K562 (cell line): Measurements from ENCODE around the gene OPN1LW. TPM values are rescaled to one million over a fixed set of nuclear protein-coding genes. Genes with fewer than 3 reads are reported as not detected.

Experiments used
- ATAC-seq: fragments of 200-7000 bp; cut with Tn5 transposase; 3 replicates; pipeline ENCODE4 v1.9.1; 2020; ENCODE audit warnings: moderate library complexity
- BruUV-seq: library from RNA; stranded (reverse); fragments of 400-500 nt; replicated peaks from 2 replicates; lab custom pipeline; 2021; lab: Mats Ljungman, UMichigan
- CTCF ChIA-PET: fragments of 300-600 bp; formaldehyde crosslinking; extraction: SDS; loops from one replicate; lab custom pipeline; 2021; ENCODE audit warnings: low intra/inter-chr PET ratio; lab: Yijun Ruan, JAX
- POLR2A ChIA-PET: fragments of 300-600, 350-650 bp; sonication (Branson Sonifier 250); formaldehyde crosslinking; extraction: SDS; loops from one replicate; lab custom pipeline; 2021; ENCODE audit warnings: antibody characterized with exemption, inconsistent platforms; lab: Yijun Ruan, JAX
- DNase-seq, 4 experiments: peaks; one replicate each; pipeline versions ENCODE4 v3.0.0 to v3.0.0-alpha.2; 2011 to 2018; ENCODE audit warnings: low spot score in 3 of 4, mixed read lengths in 3 of 4; ENCODE audit errors: extremely low read depth in 1 of 4
- FAIRE-seq: peaks from 2 replicates; lab custom pipeline; 2011; peaks lifted over from hg19 to GRCh38; lab: Jason Lieb, UNC
- H2AFZ ChIP-seq: 2 replicates; pipeline ENCODE4 v1.6.0; 2011; ENCODE audit warnings: low read depth, low read length, control low read depth, inconsistent platforms
- H3K27ac ChIP-seq: fragments of 200-600 bp; 3 replicates; pipeline ENCODE4 v1.8.0; 2011; ENCODE audit warnings: low read depth, mild to moderate bottlenecking, control low read depth, inconsistent platforms, low read length, moderate library complexity, mixed read lengths; ENCODE audit errors: extremely low read depth
- H3K27me3 ChIP-seq, 2 experiments: fragments of 300-600 bp in 1 of 2; 2 replicates in 1 of 2; 3 replicates in 1 of 2; pipeline versions ENCODE4 v1.6.0 to v1.8.0; 2011; ENCODE audit warnings: inconsistent platforms in 2 of 2, low read length in 2 of 2, mild to moderate bottlenecking in 1 of 2, mixed read lengths in 1 of 2, moderate library complexity in 1 of 2; ENCODE audit not compliant: control insufficient read depth in 2 of 2, insufficient read depth in 2 of 2
- H3K36me3 ChIP-seq: fragments of 300-600 bp; 3 replicates; pipeline ENCODE4 v1.8.0; 2011; ENCODE audit warnings: mild to moderate bottlenecking, low read length, inconsistent platforms; ENCODE audit not compliant: control insufficient read depth, insufficient read depth
- H3K4me1 ChIP-seq, 2 experiments: fragments of 200-600 bp in 1 of 2; replicated peaks in 1 of 2; 2 replicates in 1 of 2; 3 replicates in 1 of 2; pipeline versions ENCODE4 v1.5.1 to v1.8.0; 2011; ENCODE audit warnings: inconsistent platforms in 2 of 2, low read length in 2 of 2, mild to moderate bottlenecking in 1 of 2, mixed read lengths in 1 of 2, moderate library complexity in 1 of 2; ENCODE audit not compliant: control insufficient read depth in 2 of 2, insufficient read depth in 2 of 2
- H3K4me2 ChIP-seq: 2 replicates; pipeline ENCODE4 v1.6.1; 2011; ENCODE audit warnings: low read length, control low read depth, inconsistent platforms, mixed read lengths; ENCODE audit not compliant: insufficient read depth
- H3K4me3 ChIP-seq: fragments of 200-600 bp; sonication (generic), shearing (Covaris generic); 2 replicates; pipeline ENCODE4 v1.5.1; 2016; ENCODE audit warnings: control low read depth, inconsistent platforms
- H3K79me2 ChIP-seq: fragments of 200-600 bp; 3 replicates; pipeline ENCODE4 v1.8.0; 2011; ENCODE audit warnings: low read length, inconsistent platforms; ENCODE audit not compliant: control insufficient read depth, insufficient read depth
- H3K9ac ChIP-seq, 2 experiments: 2 replicates each; pipeline versions ENCODE4 v1.6.0 to v1.6.1; 2011; ENCODE audit warnings: low read depth in 2 of 2, low read length in 2 of 2, control low read depth in 1 of 2, inconsistent platforms in 1 of 2, mild to moderate bottlenecking in 1 of 2, mixed read lengths in 1 of 2; ENCODE audit not compliant: insufficient read depth in 1 of 2
- H3K9me1 ChIP-seq: one replicate; pipeline ENCODE4 v1.6.0; 2011; ENCODE audit warnings: inconsistent platforms, mild to moderate bottlenecking, low read length, moderate library complexity; ENCODE audit not compliant: control insufficient read depth, insufficient read depth
- H3K9me3 ChIP-seq: replicated peaks from 2 replicates; pipeline ENCODE4 v1.5.1; 2011; ENCODE audit warnings: low read depth, low read length, inconsistent platforms; ENCODE audit not compliant: control insufficient read depth, insufficient read depth
- H4K20me1 ChIP-seq: replicated peaks from 2 replicates; pipeline ENCODE4 v1.6.1; 2011; ENCODE audit warnings: low read length, inconsistent platforms, mixed read lengths; ENCODE audit not compliant: control insufficient read depth, insufficient read depth
- CHCHD3 ChIP-seq: fragments of 250-450 bp; sonication (Bioruptor Pico); IDR thresholded peaks from 2 replicates; pipeline ENCODE4 v2.1.2; 2022; ENCODE audit warnings: mild to moderate bottlenecking
- CREB3L1 ChIP-seq: fragments of 450-650 bp; IDR thresholded peaks from 2 replicates; pipeline ENCODE4 v1.6.1; 2014; ENCODE audit warnings: low read depth, mild to moderate bottlenecking, moderate library complexity, borderline replicate concordance
- E2F8 ChIP-seq: fragments of 450-650 bp; IDR thresholded peaks from 2 replicates; pipeline ENCODE4 v1.7.1; 2018; ENCODE audit warnings: mild to moderate bottlenecking, low read depth; ENCODE audit not compliant: partially characterized antibody
- EGR1 ChIP-seq: fragments of 450-650 bp; conservative IDR thresholded peaks from 2 replicates; pipeline ENCODE4 v1.6.1; 2017; ENCODE audit warnings: mild to moderate bottlenecking
- ELF1 ChIP-seq: fragments of 200-800 bp; sonication (Bioruptor generic); IDR thresholded peaks from 2 replicates; pipeline ENCODE4 v1.6.1; 2016; ENCODE audit warnings: missing genetic modification characterization, missing compliant biosample characterization
- ELF2 ChIP-seq: fragments of 250-450 bp; sonication (Bioruptor Pico); IDR thresholded peaks from 2 replicates; pipeline ENCODE4 v1.5.0; 2021; ENCODE audit warnings: mild to moderate bottlenecking
- ETS1 ChIP-seq: conservative IDR thresholded peaks from 2 replicates; pipeline ENCODE4 v1.6.1; 2011; ENCODE audit warnings: low read depth, mild to moderate bottlenecking, low read length; ENCODE audit not compliant: control insufficient read depth
- PATZ1 ChIP-seq: fragments of 250-450 bp; sonication (Bioruptor Pico); IDR thresholded peaks from 2 replicates; pipeline ENCODE4 v1.5.0; 2020; ENCODE audit warnings: mild to moderate bottlenecking, borderline replicate concordance
- RFX1 ChIP-seq: fragments of 450-650 bp; IDR thresholded peaks from 2 replicates; pipeline ENCODE4 v1.6.1; 2016; ENCODE audit warnings: mild to moderate bottlenecking, moderate library complexity
- XRCC5 ChIP-seq: fragments of 200-400 bp; formaldehyde crosslinking; IDR thresholded peaks from 2 replicates; pipeline ENCODE4 v1.6.1; 2017; ENCODE audit warnings: low read depth, mild to moderate bottlenecking, low read length
- ZBTB7A ChIP-seq: IDR thresholded peaks from 2 replicates; pipeline ENCODE4 v1.6.1; 2011; ENCODE audit warnings: low read depth, mild to moderate bottlenecking, low read length, moderate library complexity, borderline replicate concordance; ENCODE audit not compliant: control insufficient read depth
- WGBS: fragments of 100-300 bp; shearing (Covaris generic); methylation state at CpG from one replicate; pipeline ENCODE4 v1.1.6; 2016; ENCODE audit warnings: low coverage, mixed read lengths; ENCODE audit not compliant: insufficient coverage; ENCODE audit errors: missing lambda C conversion rate; 5-methylcytosine and 5-hydroxymethylcytosine counted together
- in situ Hi-C: fragments of 300-500 bp; cut with MboI; formaldehyde crosslinking; loops from 4 replicates; pipeline ENCODE4 v1.15.0; 2018; ENCODE audit warnings: inconsistent platforms, mixed read lengths
- intact Hi-C: fragments of 100-400 bp; cut with micrococcal nuclease; formaldehyde crosslinking; loops from 2 replicates; pipeline ENCODE4 v1.14.2; 2022
- polyA plus RNA-seq, 8 experiments: library from polyadenylated mRNA; depleted of rRNA in 4 of 8; stranded (reverse) in 5 of 8; unstranded in 3 of 8; fragments of >200 nt; fragmentation: Nextera tagmentation in 2 of 8; fragmentation: Illumina TruSeq in 1 of 8; extraction: Ambion mirVana in 2 of 8; extraction: Trizol in 1 of 8; gene quantifications; 2 replicates each; pipeline versions ENCODE4 v1.2.1 to v1.2.3, GENCODE V29; 2011 to 2014; ENCODE audit warnings: inconsistent platforms in 1 of 8, missing spikeins in 1 of 8
- total RNA-seq, 7 experiments: library from RNA; depleted of rRNA in 6 of 7; stranded (reverse); fragments of >200 nt in 6 of 7; fragmentation: Illumina TruSeq in 2 of 7; extraction: Trizol in 2 of 7; gene quantifications; 2 replicates each; pipeline versions ENCODE4 v1.2.1 to v1.2.3, GENCODE V29; 2011 to 2021; ENCODE audit warnings: low replicate concordance in 1 of 7

The OPN1LW gene
- total and polyA plus RNA-seq, 9 of the 15 experiments (the other 6 are each of a cell fraction or from before 2014, with no cell fraction given): 0.04 TPM; not detected in 8

GRCh38 chrX:154135458-154136229 lies 8.4 kb upstream of the OPN1LW start (continued):
- no peak for TF ChIP-seq E2F8

GRCh38 chrX:154136627-154137161 lies 7.3 kb upstream of the OPN1LW start:
- Histone ChIP-seq H3K4me1 (peaks cover 0 to 12% of the 10 kb centered on the region in 2 experiments; a peak in 3 of 5 replicates), H2AFZ (peak overlapping the region; percentile 88), H4K20me1 (no peaks in the 10 kb centered on the region), H3K4me2 (peak overlapping the region; percentile 43), H3K79me2 (no peaks in the 10 kb centered on the region), H3K9ac (peak overlapping the region; percentile 38 to 77; a peak in 3 of 4 replicates), H3K27me3 (no peaks in the 10 kb centered on the region), H3K36me3 (no peaks in the 10 kb centered on the region), H3K4me3 (no peak overlapping the region), H3K27ac (no peak overlapping the region), H3K9me1 (no peaks in the 10 kb centered on the region), H3K9me3 (no peaks in the 10 kb centered on the region)
- FAIRE-seq: no peak
- POLR2A ChIA-PET: no interaction called here
- in situ Hi-C loops (no loop called here), intact Hi-C loops (loop anchor here (2.0 kb wide), 1 partner anchor 44 kb away; no protein-coding TSS in a partner anchor)
- BruUV-seq: no TSS peak
- CTCF ChIA-PET: no interaction called here
- 29% methylated on average over 10 of the region's 44 CpGs for WGBS
- DNase-seq: peak; percentile 81 to 84 (median 82)
- ATAC-seq: peak; percentile 97
- 0 out of 2 replicates have a peak, but pooled peaks have one; percentile 31 for TF ChIP-seq ETS1
- TF ChIP-seq EGR1: no peak
- peak; percentile 72; the same call in 1 of the 2 replicates for TF ChIP-seq XRCC5
- TF ChIP-seq PATZ1: no peak
- TF ChIP-seq CREB3L1: 0 out of 2 replicates have a peak, but pooled peaks have one; percentile 25
- TF ChIP-seq RFX1: no peak
- no peak for TF ChIP-seq ELF1 (tag)
- TF ChIP-seq ELF2: no peak
- TF ChIP-seq CHCHD3 (CRISPR knock-in tag): no peak
- TF ChIP-seq ZBTB7A: peak; percentile 98
